Epithelial cell of proximal tubule (primary cell): Measurements from ENCODE around the gene ZNF597. TPM values are rescaled to one million over a fixed set of nuclear protein-coding genes. Genes with fewer than 3 reads are reported as not detected.

Experiments
- DNase-seq: peaks from one replicate; pipeline ENCODE4 v3.0.0-alpha.2; 2011; ENCODE audit warnings: low read depth
- H3K4me3 ChIP-seq: 2 replicates; pipeline ENCODE4 v1.5.1; 2011; ENCODE audit warnings: low read depth, mild to moderate bottlenecking, low read length
- CTCF ChIP-seq: conservative IDR thresholded peaks from 2 replicates; pipeline ENCODE4 v1.5.1; 2012; ENCODE audit warnings: low read depth, mild to moderate bottlenecking, low read length
- total RNA-seq: library from RNA; depleted of rRNA; stranded (reverse); fragments of >200 nt; gene quantifications from 2 replicates; pipeline ENCODE4 v1.2.3, GENCODE V29; 2015

The ZNF597 gene
- total RNA-seq, 1 donor from 2014 or later, result 2.1 TPM

DNA sequence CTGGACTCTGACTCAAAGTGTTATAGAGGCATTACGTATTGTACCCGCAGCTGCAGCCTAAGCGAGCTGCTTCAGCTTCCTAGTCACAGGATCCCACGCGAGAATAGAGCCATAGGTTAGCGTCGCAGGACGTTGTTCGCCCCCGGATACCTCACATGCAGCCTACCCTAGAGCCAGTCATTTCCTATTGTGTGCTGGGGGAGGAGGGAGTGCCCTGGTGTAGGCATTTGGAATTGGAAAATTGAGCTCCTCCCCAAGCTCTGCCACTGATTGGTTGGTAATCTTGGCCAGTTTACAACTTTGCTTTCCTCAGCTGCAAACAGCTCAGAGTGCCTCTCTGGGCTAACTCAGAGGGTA is 706 bp upstream of the ZNF597 start:
- no peak for DNase-seq
- TF ChIP-seq CTCF, result no peak
- H3K4me3 ChIP-seq, result peak overlapping the region; percentile 62

DNA sequence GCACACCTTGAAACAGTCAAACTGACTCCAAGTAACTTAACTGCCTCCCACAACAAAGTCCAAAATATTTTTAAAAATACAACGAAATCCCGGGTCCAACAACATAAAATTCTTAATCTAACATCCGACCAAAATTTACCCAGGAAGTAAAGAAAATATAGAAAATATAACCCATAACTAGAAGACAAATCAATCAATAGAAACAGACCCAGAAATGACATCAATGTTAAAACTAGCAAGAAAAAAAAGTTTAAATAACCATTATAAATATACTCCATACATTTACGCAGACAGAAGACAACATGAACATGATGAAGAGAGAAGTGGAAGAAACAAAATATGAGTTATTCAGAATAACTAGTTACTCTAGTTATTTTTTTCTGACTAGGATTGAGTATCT is 3.7 kb downstream of the ZNF597 start:
- TF ChIP-seq CTCF, result no peak
- DNase-seq, result no peak

DNA sequence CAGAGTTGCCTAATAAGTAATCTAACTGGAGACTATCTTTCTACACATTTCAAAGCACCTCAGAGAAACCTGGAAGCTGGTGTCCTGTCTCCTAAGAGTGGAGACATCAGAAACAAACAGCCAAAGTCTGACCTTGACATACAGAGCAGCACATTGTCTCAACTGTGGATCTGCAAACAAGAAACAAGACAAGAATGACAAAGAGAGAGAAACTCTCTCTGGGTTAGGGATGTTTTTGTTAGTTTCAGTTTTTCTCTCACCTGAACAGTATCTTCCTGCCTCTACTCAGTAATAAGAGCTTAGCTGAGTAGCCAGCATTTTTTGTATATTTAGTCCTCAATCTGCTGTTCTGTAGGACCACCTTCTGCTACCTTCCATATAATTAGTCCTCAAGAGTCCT is 8.9 kb downstream of the ZNF597 start:
- TF ChIP-seq CTCF, result no peak
- H3K4me3 ChIP-seq, result no peak overlapping the region
- no peak for DNase-seq

More for the DNA sequence above, 3.7 kb downstream of the ZNF597 start:
- no peak overlapping the region for H3K4me3 ChIP-seq

GRCh38 chr16:3431779-3432219 is 11.5 kb downstream of the ZNF597 start:
- DNase-seq, result no peak
- TF ChIP-seq CTCF, result no peak
- H3K4me3 ChIP-seq, result peak overlapping the region; percentile 9

DNA sequence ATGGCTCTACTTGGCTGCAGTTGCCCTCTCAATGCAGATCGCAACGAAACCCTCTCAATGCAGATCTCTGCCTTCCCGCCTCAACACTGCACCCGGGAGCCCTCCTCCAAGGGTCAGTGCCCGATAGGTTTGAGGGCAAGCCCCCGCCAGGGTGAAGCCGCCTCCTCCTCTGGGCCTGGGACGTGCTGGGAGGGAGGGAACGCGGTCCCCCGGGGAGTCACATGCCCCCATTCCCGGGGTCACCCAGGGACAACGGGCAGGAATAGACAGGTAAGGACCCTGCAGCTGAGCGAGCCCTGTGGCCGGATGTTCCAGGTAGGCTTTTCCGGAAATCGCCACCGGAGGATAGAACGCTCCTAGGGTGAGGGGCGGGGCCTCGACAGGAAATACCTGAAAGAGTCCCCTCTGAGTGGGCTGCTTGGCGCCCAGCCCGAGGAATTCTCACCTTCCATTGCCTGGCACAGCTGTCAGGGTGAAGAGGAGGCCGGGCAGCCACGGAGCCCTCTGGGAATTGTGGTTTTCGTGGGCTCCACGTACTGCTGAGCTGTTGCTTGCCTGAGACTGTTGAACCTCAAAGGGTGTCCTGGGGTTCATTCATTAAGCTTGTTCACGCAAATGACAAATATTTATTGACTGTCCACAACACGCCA is 29.4 kb downstream of the ZNF597 start:
- no peak overlapping the region for H3K4me3 ChIP-seq
- TF ChIP-seq CTCF, result no peak
- DNase-seq, result no peak

- no peak for DNase-seq
- no peak for TF ChIP-seq CTCF
- no peak overlapping the region for H3K4me3 ChIP-seq
Measured at GRCh38 chr16:3408561-3409197, 34.6 kb downstream of the ZNF597 start.
